K562 (cell line): ENCODE data around the gene PIK3C2A. TPM values are rescaled to one million over a fixed set of nuclear protein-coding genes. Genes with fewer than 3 reads are reported as not detected.

ENCODE experiments used
- ATAC-seq: fragments of 200-7000 bp; cut with Tn5 transposase; 3 replicates; pipeline ENCODE4 v1.9.1; 2020; ENCODE audit warnings: moderate library complexity
- BruUV-seq: library from RNA; stranded (reverse); fragments of 400-500 nt; replicated peaks from 2 replicates; lab custom pipeline; 2021; lab: Mats Ljungman, UMichigan
- CTCF ChIA-PET: fragments of 300-600 bp; formaldehyde crosslinking; extraction: SDS; loops from one replicate; lab custom pipeline; 2021; ENCODE audit warnings: low intra/inter-chr PET ratio; lab: Yijun Ruan, JAX
- POLR2A ChIA-PET: fragments of 300-600, 350-650 bp; sonication (Branson Sonifier 250); formaldehyde crosslinking; extraction: SDS; loops from one replicate; lab custom pipeline; 2021; ENCODE audit warnings: antibody characterized with exemption, inconsistent platforms; lab: Yijun Ruan, JAX
- DNase-seq, 4 experiments: peaks; one replicate each; pipeline versions ENCODE4 v3.0.0 to v3.0.0-alpha.2; 2011 to 2018; ENCODE audit warnings: low spot score in 3 of 4, mixed read lengths in 3 of 4; ENCODE audit errors: extremely low read depth in 1 of 4
- FAIRE-seq: peaks from 2 replicates; lab custom pipeline; 2011; peaks lifted over from hg19 to GRCh38; lab: Jason Lieb, UNC
- H2AFZ ChIP-seq: 2 replicates; pipeline ENCODE4 v1.6.0; 2011; ENCODE audit warnings: low read depth, low read length, control low read depth, inconsistent platforms
- H3K27ac ChIP-seq: fragments of 200-600 bp; 3 replicates; pipeline ENCODE4 v1.8.0; 2011; ENCODE audit warnings: low read depth, mild to moderate bottlenecking, control low read depth, inconsistent platforms, low read length, moderate library complexity, mixed read lengths; ENCODE audit errors: extremely low read depth
- H3K27me3 ChIP-seq, 2 experiments: fragments of 300-600 bp in 1 of 2; 2 replicates in 1 of 2; 3 replicates in 1 of 2; pipeline versions ENCODE4 v1.6.0 to v1.8.0; 2011; ENCODE audit warnings: inconsistent platforms in 2 of 2, low read length in 2 of 2, mild to moderate bottlenecking in 1 of 2, mixed read lengths in 1 of 2, moderate library complexity in 1 of 2; ENCODE audit not compliant: control insufficient read depth in 2 of 2, insufficient read depth in 2 of 2
- H3K36me3 ChIP-seq: fragments of 300-600 bp; 3 replicates; pipeline ENCODE4 v1.8.0; 2011; ENCODE audit warnings: mild to moderate bottlenecking, low read length, inconsistent platforms; ENCODE audit not compliant: control insufficient read depth, insufficient read depth
- H3K4me1 ChIP-seq, 2 experiments: fragments of 200-600 bp in 1 of 2; replicated peaks in 1 of 2; 2 replicates in 1 of 2; 3 replicates in 1 of 2; pipeline versions ENCODE4 v1.5.1 to v1.8.0; 2011; ENCODE audit warnings: inconsistent platforms in 2 of 2, low read length in 2 of 2, mild to moderate bottlenecking in 1 of 2, mixed read lengths in 1 of 2, moderate library complexity in 1 of 2; ENCODE audit not compliant: control insufficient read depth in 2 of 2, insufficient read depth in 2 of 2
- H3K4me2 ChIP-seq: 2 replicates; pipeline ENCODE4 v1.6.1; 2011; ENCODE audit warnings: low read length, control low read depth, inconsistent platforms, mixed read lengths; ENCODE audit not compliant: insufficient read depth
- H3K4me3 ChIP-seq: fragments of 200-600 bp; sonication (generic), shearing (Covaris generic); 2 replicates; pipeline ENCODE4 v1.5.1; 2016; ENCODE audit warnings: control low read depth, inconsistent platforms
- H3K79me2 ChIP-seq: fragments of 200-600 bp; 3 replicates; pipeline ENCODE4 v1.8.0; 2011; ENCODE audit warnings: low read length, inconsistent platforms; ENCODE audit not compliant: control insufficient read depth, insufficient read depth
- H3K9ac ChIP-seq, 2 experiments: 2 replicates each; pipeline versions ENCODE4 v1.6.0 to v1.6.1; 2011; ENCODE audit warnings: low read depth in 2 of 2, low read length in 2 of 2, control low read depth in 1 of 2, inconsistent platforms in 1 of 2, mild to moderate bottlenecking in 1 of 2, mixed read lengths in 1 of 2; ENCODE audit not compliant: insufficient read depth in 1 of 2
- H3K9me1 ChIP-seq: one replicate; pipeline ENCODE4 v1.6.0; 2011; ENCODE audit warnings: inconsistent platforms, mild to moderate bottlenecking, low read length, moderate library complexity; ENCODE audit not compliant: control insufficient read depth, insufficient read depth
- H3K9me3 ChIP-seq: replicated peaks from 2 replicates; pipeline ENCODE4 v1.5.1; 2011; ENCODE audit warnings: low read depth, low read length, inconsistent platforms; ENCODE audit not compliant: control insufficient read depth, insufficient read depth
- H4K20me1 ChIP-seq: replicated peaks from 2 replicates; pipeline ENCODE4 v1.6.1; 2011; ENCODE audit warnings: low read length, inconsistent platforms, mixed read lengths; ENCODE audit not compliant: control insufficient read depth, insufficient read depth
- ADNP ChIP-seq: fragments of 200-800 bp; sonication (Bioruptor generic); IDR thresholded peaks from 2 replicates; pipeline ENCODE4 v1.6.1; 2016; ENCODE audit warnings: missing genetic modification characterization, missing compliant biosample characterization
- ATF3 ChIP-seq, 2 experiments: fragments of 450-650 bp in 1 of 2; sonication (generic) in 1 of 2; formaldehyde crosslinking in 1 of 2; IDR thresholded peaks in 1 of 2; conservative IDR thresholded peaks in 1 of 2; 2 replicates each; pipeline versions ENCODE4 v1.6.1 to v1.8.1; 2016 to 2023; ENCODE audit warnings: mild to moderate bottlenecking in 2 of 2, moderate library complexity in 2 of 2, inconsistent platforms in 1 of 2, missing genetic modification reagents in 1 of 2
- EZH2 ChIP-seq: IDR thresholded peaks from 2 replicates; pipeline ENCODE4 v1.6.1; 2012; ENCODE audit warnings: low read depth, mild to moderate bottlenecking, inconsistent platforms, low read length, borderline replicate concordance
- KDM2B ChIP-seq: fragments of 250-450 bp; sonication (Bioruptor Pico); IDR thresholded peaks from 2 replicates; pipeline ENCODE4 v1.8.0; 2021; ENCODE audit warnings: mild to moderate bottlenecking, moderate library complexity
- MEF2D ChIP-seq: conservative IDR thresholded peaks from 2 replicates; pipeline ENCODE4 v1.6.1; 2016; ENCODE audit warnings: low read depth, missing genetic modification characterization, missing compliant biosample characterization
- MLLT1 ChIP-seq, 2 experiments: fragments of 450-650 bp; IDR thresholded peaks; 2 replicates each; pipeline ENCODE4 v1.6.1; 2016
- MTA3 ChIP-seq: fragments of 450-650 bp; formaldehyde crosslinking; IDR thresholded peaks from 2 replicates; pipeline ENCODE4 v1.6.1; 2017; ENCODE audit warnings: mild to moderate bottlenecking, borderline replicate concordance
- TFAP4 ChIP-seq: sonication (generic); formaldehyde crosslinking; IDR thresholded peaks from 2 replicates; pipeline ENCODE4 v1.8.0; 2022; ENCODE audit warnings: missing genetic modification reagents, mild to moderate bottlenecking, moderate library complexity, borderline replicate concordance
- ZEB2 ChIP-seq: fragments of 450-650 bp; IDR thresholded peaks from 2 replicates; pipeline ENCODE4 v1.6.1; 2016
- ZNF408 ChIP-seq: fragments of 250-450 bp; sonication (Bioruptor Pico); IDR thresholded peaks from 2 replicates; pipeline ENCODE4 v1.4.0; 2020; ENCODE audit warnings: low read depth, mild to moderate bottlenecking, moderate library complexity
- ZNF644 ChIP-seq: fragments of 200-800 bp; sonication (Bioruptor generic); IDR thresholded peaks from 2 replicates; pipeline ENCODE4 v1.6.1; 2016; ENCODE audit warnings: low read depth, missing genetic modification characterization, missing compliant biosample characterization
- ZNF707 ChIP-seq: fragments of 250-450 bp; sonication (Bioruptor Pico); conservative IDR thresholded peaks from 2 replicates; pipeline ENCODE4 v1.8.0; 2022; ENCODE audit warnings: inconsistent platforms, mild to moderate bottlenecking, moderate library complexity
- ZSCAN29 ChIP-seq: fragments of 450-650 bp; IDR thresholded peaks from 2 replicates; pipeline ENCODE4 v1.6.1; 2017
- in situ Hi-C: fragments of 300-500 bp; cut with MboI; formaldehyde crosslinking; loops from 4 replicates; pipeline ENCODE4 v1.15.0; 2018; ENCODE audit warnings: inconsistent platforms, mixed read lengths
- intact Hi-C: fragments of 100-400 bp; cut with micrococcal nuclease; formaldehyde crosslinking; loops from 2 replicates; pipeline ENCODE4 v1.14.2; 2022
- polyA plus RNA-seq, 8 experiments: library from polyadenylated mRNA; depleted of rRNA in 4 of 8; stranded (reverse) in 5 of 8; unstranded in 3 of 8; fragments of >200 nt; fragmentation: Nextera tagmentation in 2 of 8; fragmentation: Illumina TruSeq in 1 of 8; extraction: Ambion mirVana in 2 of 8; extraction: Trizol in 1 of 8; gene quantifications; 2 replicates each; pipeline versions ENCODE4 v1.2.1 to v1.2.3, GENCODE V29; 2011 to 2014; ENCODE audit warnings: inconsistent platforms in 1 of 8, missing spikeins in 1 of 8
- total RNA-seq, 7 experiments: library from RNA; depleted of rRNA in 6 of 7; stranded (reverse); fragments of >200 nt in 6 of 7; fragmentation: Illumina TruSeq in 2 of 7; extraction: Trizol in 2 of 7; gene quantifications; 2 replicates each; pipeline versions ENCODE4 v1.2.1 to v1.2.3, GENCODE V29; 2011 to 2021; ENCODE audit warnings: low replicate concordance in 1 of 7

The PIK3C2A gene
- total and polyA plus RNA-seq, 9 of the 15 experiments (the other 6 are each of a cell fraction or from before 2014, with no cell fraction given), result 3.1 to 25.2 (median 15.6) TPM

GRCh38 chr11:17250561-17251350 is 43.0 kb upstream of the PIK3C2A start:
- H3K4me3 ChIP-seq, result no peak overlapping the region
- ATAC-seq (peak; percentile 66), FAIRE-seq (no peak), DNase-seq (no peak)
- H4K20me1 ChIP-seq, result no peaks in the 10 kb centered on the region
- no peak overlapping the region for H3K9ac ChIP-seq
- no peak overlapping the region for H3K27ac ChIP-seq
- no peak overlapping the region for H3K4me2 ChIP-seq
- BruUV-seq, result no TSS peak
- H3K9me3 ChIP-seq, result no peaks in the 10 kb centered on the region
- H3K4me1 ChIP-seq, result no peaks in the 10 kb centered on the region; a peak in 2 of 5 replicates
- intact Hi-C loops, result no loop called here
- H3K79me2 ChIP-seq, result no peaks in the 10 kb centered on the region
- H3K36me3 ChIP-seq, result no peaks in the 10 kb centered on the region
- POLR2A ChIA-PET, result no interaction called here
- 0 out of 5 replicates have a peak, but pooled peaks cover 0 to 4% of the 10 kb centered on the region in 2 experiments for H3K27me3 ChIP-seq
- CTCF ChIA-PET, result no interaction called here
- in situ Hi-C loops, result no loop called here
- peak overlapping the region; percentile 20; the same call in 1 of the 2 replicates for H2AFZ ChIP-seq
- no peaks in the 10 kb centered on the region for H3K9me1 ChIP-seq
- TF ChIP-seq MEF2D (no peak), ZNF707 (CRISPR knock-in tag) (no peak), ZNF408 (CRISPR knock-in tag) (no peak), ADNP (tag) (no peak), KDM2B (CRISPR knock-in tag) (no peak), MLLT1 (IDR thresholded peaks at IDR 0.05) (no peak), ATF3 (IDR thresholded peaks at IDR 0.05) (no peak), ATF3 (CRISPR knock-in tag; conservative IDR thresholded peaks at IDR 0.05) (no peak), ZEB2 (no peak), ZSCAN29 (no peak), EZH2 (no peak), TFAP4 (CRISPR knock-in tag) (no peak), ZNF644 (tag) (no peak), MTA3 (no peak)
- TF ChIP-seq, all 486 proteins: peak for 0
